GM18519 (cell line): ENCODE measurements around the gene DCPS.
A peak's percentile ranks its signal among the peaks of the same experiment; 100 is the strongest.
"Not testable (repeated sequence)": the region's sequence is repeated elsewhere in the genome, so short reads cannot be mapped to it uniquely, and the experiment has no call there.

Experiments
- ATAC-seq: cut with Tn5 transposase; IDR thresholded peaks from one replicate; pipeline ENCODE4 v1.9.1; 2021; ENCODE audit warnings: mild to moderate bottlenecking, moderate library complexity; ENCODE audit not compliant: unreplicated experiment, low FRiP score

Gene DCPS

GRCh38 chr11:126284829-126285228 is 19.0 kb upstream of the DCPS start:
- ATAC-seq: peak; percentile 69

- no peak for ATAC-seq
These were observed 15.6 kb upstream of the DCPS start for GRCh38 chr11:126288237-126288636.

GRCh38 chr11:126290887-126291286 is 13.0 kb upstream of the DCPS start:
- no peak for ATAC-seq

- no peak for ATAC-seq
These were observed 10.1 kb upstream of the DCPS start for GRCh38 chr11:126293726-126294125.

GRCh38 chr11:126297004-126297403 is 6.9 kb upstream of the DCPS start:
- ATAC-seq: no peak

GRCh38 chr11:126304457-126305075 is 706 bp downstream of the DCPS start:
- ATAC-seq: no peak

- peak; percentile 54 for ATAC-seq
These were observed 1.8 kb downstream of the DCPS start for GRCh38 chr11:126305699-126306098.

GRCh38 chr11:126307706-126308105 is 3.8 kb downstream of the DCPS start:
- no peak for ATAC-seq

GRCh38 chr11:126308271-126308671 is 4.4 kb downstream of the DCPS start:
- no peak for ATAC-seq

GRCh38 chr11:126308771-126309170 is 4.9 kb downstream of the DCPS start:
- not testable (repeated sequence) for ATAC-seq

- ATAC-seq: no peak
These were observed 6.5 kb downstream of the DCPS start for GRCh38 chr11:126310200-126310991.

GRCh38 chr11:126310992-126311310 is 7.1 kb downstream of the DCPS start:
- ATAC-seq: no peak

- ATAC-seq: peak; percentile 87
These were observed 7.8 kb downstream of the DCPS start for GRCh38 chr11:126311401-126312291.

GRCh38 chr11:126312961-126313360 is 9.1 kb downstream of the DCPS start:
- no peak for ATAC-seq

GRCh38 chr11:126313826-126314225 is 10.0 kb downstream of the DCPS start:
- ATAC-seq: no peak

GRCh38 chr11:126317432-126317755 is 13.5 kb downstream of the DCPS start:
- ATAC-seq: no peak

- ATAC-seq: no peak
These were observed 14.1 kb downstream of the DCPS start for GRCh38 chr11:126317756-126318573.

GRCh38 chr11:126318574-126319373 is 14.9 kb downstream of the DCPS start:
- peak; percentile 75 for ATAC-seq

- no peak for ATAC-seq
These were observed 15.5 kb downstream of the DCPS start for GRCh38 chr11:126319374-126319740.

GRCh38 chr11:126322996-126323395 is 19.1 kb downstream of the DCPS start:
- ATAC-seq: no peak
